H9 (cell line): ENCODE data around the gene CD300H. TPM values are rescaled to one million over a fixed set of nuclear protein-coding genes. Genes with fewer than 3 reads are reported as not detected.
A peak's percentile ranks its signal among the peaks of the same experiment; 100 is the strongest.

Source experiments
- DNase-seq: peaks from one replicate; pipeline ENCODE4 v3.0.0-alpha.2; 2017
- H2AFZ ChIP-seq: one replicate; pipeline ENCODE4 v1.6.1; 2013; ENCODE audit warnings: mild to moderate bottlenecking, low read length, control low read depth, moderate library complexity
- H2AK5ac ChIP-seq: 2 replicates; pipeline ENCODE4 v1.6.1; 2013; ENCODE audit warnings: low read length, control low read depth, mixed read lengths; ENCODE audit not compliant: insufficient read length
- H2BK120ac ChIP-seq: one replicate; pipeline ENCODE4 v1.6.1; 2013; ENCODE audit warnings: low read depth, mild to moderate bottlenecking, low read length, control low read depth, inconsistent platforms; ENCODE audit not compliant: poor library complexity, severe bottlenecking
- H2BK12ac ChIP-seq: 2 replicates; pipeline ENCODE4 v1.6.1; 2013; ENCODE audit warnings: low read length, control low read depth, mixed read lengths, low read depth; ENCODE audit not compliant: insufficient read length
- H2BK15ac ChIP-seq: 2 replicates; pipeline ENCODE4 v1.6.1; 2013; ENCODE audit warnings: low read depth, low read length, control low read depth
- H2BK20ac ChIP-seq: one replicate; pipeline ENCODE4 v1.6.1; 2013; ENCODE audit warnings: low read depth, mild to moderate bottlenecking, low read length, control low read depth, inconsistent platforms; ENCODE audit not compliant: poor library complexity, severe bottlenecking
- H2BK5ac ChIP-seq: 2 replicates; pipeline ENCODE4 v1.6.1; 2013; ENCODE audit warnings: low read length, control low read depth, mixed read lengths; ENCODE audit not compliant: insufficient read length
- H3K14ac ChIP-seq: 2 replicates; pipeline ENCODE4 v1.6.1; 2013; ENCODE audit warnings: low read length, control low read depth; ENCODE audit not compliant: insufficient read depth
- H3K18ac ChIP-seq: 2 replicates; pipeline ENCODE4 v1.6.1; 2013; ENCODE audit warnings: low read depth, mild to moderate bottlenecking, mixed read lengths, low read length, control low read depth; ENCODE audit not compliant: insufficient read length
- H3K23ac ChIP-seq: 2 replicates; pipeline ENCODE4 v1.6.1; 2013; ENCODE audit warnings: low read length, control low read depth, mixed read lengths, low read depth; ENCODE audit not compliant: insufficient read length
- H3K23me2 ChIP-seq: 2 replicates; pipeline ENCODE4 v1.6.1; 2013; ENCODE audit warnings: low read depth, mild to moderate bottlenecking, mixed read lengths, low read length, control low read depth; ENCODE audit not compliant: insufficient read length, poor library complexity, severe bottlenecking
- H3K27ac ChIP-seq: 2 replicates; pipeline ENCODE4 v1.5.1; 2013; ENCODE audit warnings: low read length, control low read depth, mixed read lengths, low read depth; ENCODE audit not compliant: insufficient read length
- H3K27me3 ChIP-seq: 2 replicates; pipeline ENCODE4 v1.6.1; 2013; ENCODE audit warnings: low read length, control low read depth, inconsistent platforms; ENCODE audit not compliant: insufficient read depth
- H3K4ac ChIP-seq: 2 replicates; pipeline ENCODE4 v1.6.1; 2013; ENCODE audit warnings: low read depth, mild to moderate bottlenecking, control low read depth, inconsistent platforms, low read length, moderate library complexity
- H3K4me1 ChIP-seq: 2 replicates; pipeline ENCODE4 v1.6.1; 2013; ENCODE audit warnings: low read length, control low read depth, inconsistent platforms; ENCODE audit not compliant: insufficient read depth
- H3K4me2 ChIP-seq: 2 replicates; pipeline ENCODE4 v1.6.1; 2013; ENCODE audit warnings: low read length, control low read depth, mixed read lengths; ENCODE audit not compliant: insufficient read length, insufficient read depth
- H3K56ac ChIP-seq: 2 replicates; pipeline ENCODE4 v1.6.1; 2013; ENCODE audit warnings: low read depth, mild to moderate bottlenecking, mixed read lengths, low read length, control low read depth; ENCODE audit not compliant: insufficient read length
- H3K79me1 ChIP-seq: 2 replicates; pipeline ENCODE4 v1.6.1; 2013; ENCODE audit warnings: low read depth, mild to moderate bottlenecking, moderate library complexity, low read length, control low read depth, inconsistent platforms; ENCODE audit not compliant: insufficient read depth, poor library complexity, severe bottlenecking
- H3K79me2 ChIP-seq: 2 replicates; pipeline ENCODE4 v1.6.1; 2013; ENCODE audit warnings: low read length, control low read depth, inconsistent platforms; ENCODE audit not compliant: insufficient read depth
- H3K9ac ChIP-seq: 2 replicates; pipeline ENCODE4 v1.6.1; 2013; ENCODE audit warnings: low read length, control low read depth, mixed read lengths; ENCODE audit not compliant: insufficient read length; ENCODE audit errors: extremely low read depth
- H3K9me3 ChIP-seq: one replicate; pipeline ENCODE4 v1.6.1; 2013; ENCODE audit warnings: low read depth, low read length, inconsistent platforms; ENCODE audit not compliant: control insufficient read depth
- H3T11ph ChIP-seq: one replicate; pipeline ENCODE4 v1.6.1; 2013; ENCODE audit warnings: mild to moderate bottlenecking, low read length, control low read depth, inconsistent platforms
- H4K20me1 ChIP-seq: one replicate; pipeline ENCODE4 v1.6.1; 2013; ENCODE audit not compliant: control insufficient read depth, insufficient read length, insufficient read depth
- H4K5ac ChIP-seq: 2 replicates; pipeline ENCODE4 v1.6.1; 2013; ENCODE audit warnings: low read depth, mild to moderate bottlenecking, mixed read lengths, low read length, control low read depth; ENCODE audit not compliant: insufficient read length
- H4K8ac ChIP-seq: replicated peaks from 2 replicates; pipeline ENCODE4 v1.6.1; 2013; ENCODE audit warnings: low read length, control low read depth, mixed read lengths, low read depth; ENCODE audit not compliant: insufficient read length
- H4K91ac ChIP-seq: 2 replicates; pipeline ENCODE4 v1.6.1; 2013; ENCODE audit warnings: low read depth, mild to moderate bottlenecking, moderate library complexity, mixed read lengths, low read length, control low read depth; ENCODE audit not compliant: insufficient read length
- H3K27ac Mint-ChIP-seq, 3 experiments: 2 replicates in 2 of 3; 3 replicates in 1 of 3; pipeline ENCODE4 v1.8.0; 2020 to 2021; ENCODE audit warnings: mixed read lengths in 3 of 3, mild to moderate bottlenecking in 1 of 3, moderate library complexity in 1 of 3
- H3K27me3 Mint-ChIP-seq: 2 replicates; pipeline ENCODE4 v1.8.0; 2021; ENCODE audit warnings: low read depth, mild to moderate bottlenecking, moderate library complexity, mixed read lengths
- H3K36me3 Mint-ChIP-seq, 3 experiments: 2 replicates in 2 of 3; 3 replicates in 1 of 3; pipeline ENCODE4 v1.8.0; 2020 to 2021; ENCODE audit warnings: low read depth in 3 of 3, mixed read lengths in 3 of 3; ENCODE audit not compliant: insufficient read depth in 1 of 3
- H3K4me1 Mint-ChIP-seq, 2 experiments: 2 replicates each; pipeline ENCODE4 v1.8.0; 2020; ENCODE audit warnings: mixed read lengths in 2 of 2
- H3K4me3 Mint-ChIP-seq, 2 experiments: 2 replicates in 1 of 2; 3 replicates in 1 of 2; pipeline ENCODE4 v1.8.0; 2020 to 2021; ENCODE audit warnings: mild to moderate bottlenecking in 2 of 2, mixed read lengths in 2 of 2, moderate library complexity in 1 of 2
- H3K9me3 Mint-ChIP-seq, 2 experiments: 2 replicates in 1 of 2; 3 replicates in 1 of 2; pipeline ENCODE4 v1.8.0; 2020; ENCODE audit warnings: mild to moderate bottlenecking in 2 of 2, mixed read lengths in 2 of 2, moderate library complexity in 1 of 2
- WGBS: extraction: QIAGEN DNeasy Blood & Tissue Kit; methylation state at CpG from one replicate; pipeline ENCODE4 v1.1.7; 2013; ENCODE audit warnings: missing lambda C conversion rate, low lambda C conversion rate, mixed read lengths; ENCODE audit not compliant: insufficient read length; ENCODE audit errors: extremely low coverage; 5-methylcytosine and 5-hydroxymethylcytosine counted together
- total RNA-seq: library from RNA; stranded (reverse); gene quantifications from 2 replicates; pipeline ENCODE4 v1.2.1, GENCODE V29; 2021
- TF ChIP-seq, protein P1 (sequence below): fragments of 200-600 bp; sonication (generic); conservative IDR thresholded peaks from 3 replicates; pipeline ENCODE4 v1.8.0; 2021; ENCODE audit warnings: antibody characterized with exemption, mild to moderate bottlenecking

The CD300H gene
- total RNA-seq, 1 experiment from 2014 or later, result not detected

DNA sequence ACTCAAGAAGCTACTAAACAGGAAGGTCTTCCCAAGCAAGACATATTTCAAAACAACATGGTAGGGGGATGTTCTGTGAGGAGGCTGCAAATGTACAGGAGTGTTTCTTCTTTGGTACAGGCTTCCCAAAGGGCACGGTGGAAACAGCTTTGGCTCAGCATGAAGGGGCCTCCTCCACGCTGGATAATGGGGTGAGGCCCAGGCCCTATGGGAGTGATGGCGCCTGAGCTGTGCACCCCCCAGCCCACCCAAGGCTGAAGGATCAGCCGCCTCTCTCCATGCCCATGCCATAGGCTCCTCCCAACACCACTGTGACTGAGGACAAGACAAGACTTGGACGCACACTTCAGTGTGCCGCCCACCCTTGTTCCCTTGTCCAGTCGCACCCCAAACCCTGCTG, 49.4 kb upstream of the CD300H start:
- H4K20me1 ChIP-seq, result no peaks in the 10 kb centered on the region

More for the DNA sequence above, 49.4 kb upstream of the CD300H start:
- TF ChIP-seq, protein P1, sequence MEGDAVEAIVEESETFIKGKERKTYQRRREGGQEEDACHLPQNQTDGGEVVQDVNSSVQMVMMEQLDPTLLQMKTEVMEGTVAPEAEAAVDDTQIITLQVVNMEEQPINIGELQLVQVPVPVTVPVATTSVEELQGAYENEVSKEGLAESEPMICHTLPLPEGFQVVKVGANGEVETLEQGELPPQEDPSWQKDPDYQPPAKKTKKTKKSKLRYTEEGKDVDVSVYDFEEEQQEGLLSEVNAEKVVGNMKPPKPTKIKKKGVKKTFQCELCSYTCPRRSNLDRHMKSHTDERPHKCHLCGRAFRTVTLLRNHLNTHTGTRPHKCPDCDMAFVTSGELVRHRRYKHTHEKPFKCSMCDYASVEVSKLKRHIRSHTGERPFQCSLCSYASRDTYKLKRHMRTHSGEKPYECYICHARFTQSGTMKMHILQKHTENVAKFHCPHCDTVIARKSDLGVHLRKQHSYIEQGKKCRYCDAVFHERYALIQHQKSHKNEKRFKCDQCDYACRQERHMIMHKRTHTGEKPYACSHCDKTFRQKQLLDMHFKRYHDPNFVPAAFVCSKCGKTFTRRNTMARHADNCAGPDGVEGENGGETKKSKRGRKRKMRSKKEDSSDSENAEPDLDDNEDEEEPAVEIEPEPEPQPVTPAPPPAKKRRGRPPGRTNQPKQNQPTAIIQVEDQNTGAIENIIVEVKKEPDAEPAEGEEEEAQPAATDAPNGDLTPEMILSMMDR, result no peak
- H2AK5ac ChIP-seq, result no peak overlapping the region
- no peak overlapping the region for H2BK20ac ChIP-seq
- no peaks in the 10 kb centered on the region for H3K79me2 ChIP-seq
- H3K9ac ChIP-seq, result no peak overlapping the region
- DNase-seq, result no peak
- no peak overlapping the region for H3K56ac ChIP-seq
- Mint-ChIP-seq H3K9me3 (peaks cover 0 to 2% of the 10 kb centered on the region in 2 experiments; a peak in 1 of 5 replicates), H3K27ac (0 out of 7 replicates have a peak overlapping the region, but pooled peaks of 1 of the 3 experiments have one; percentile 48), H3K4me3 (no peak overlapping the region), H3K36me3 (no peaks in the 10 kb centered on the region), H3K27me3 (peaks cover 81% of the 10 kb centered on the region), H3K4me1 (no peaks in the 10 kb centered on the region)
- no peak overlapping the region for H4K5ac ChIP-seq
- H2BK12ac ChIP-seq, result no peak overlapping the region
- H3K4me1 ChIP-seq, result no peaks in the 10 kb centered on the region
- no peak overlapping the region for H3K18ac ChIP-seq
- H3K23ac ChIP-seq, result no peak overlapping the region
- no peak overlapping the region for H2AFZ ChIP-seq
- no peak overlapping the region for H4K8ac ChIP-seq
- H3T11ph ChIP-seq, result no peak overlapping the region
- H3K4me2 ChIP-seq, result no peak overlapping the region
- no peak overlapping the region for H2BK120ac ChIP-seq
- no peaks in the 10 kb centered on the region for H3K79me1 ChIP-seq
- no peak overlapping the region for H2BK5ac ChIP-seq
- no peak overlapping the region for H4K91ac ChIP-seq
- no peak overlapping the region for H3K4ac ChIP-seq
- 0 out of 2 replicates have a peak, but pooled peaks cover 4% of the 10 kb centered on the region for H3K27me3 ChIP-seq
- WGBS, result no CpG with 5 or more reads among the region's 7 CpGs
- H3K14ac ChIP-seq, result no peak overlapping the region
- H3K27ac ChIP-seq, result no peak overlapping the region
- H3K23me2 ChIP-seq, result no peaks in the 10 kb centered on the region
- H2BK15ac ChIP-seq, result no peak overlapping the region
- no peaks in the 10 kb centered on the region for H3K9me3 ChIP-seq
